A673 (cell line): ENCODE results near the gene SUPT5H.

Experiments used
- CTCF ChIP-seq: fragments of 300-800, 200-600 bp; sonication (generic); conservative IDR thresholded peaks from 2 replicates; pipeline ENCODE4 v1.5.1; 2017; ENCODE audit warnings: low read depth, mild to moderate bottlenecking, antibody characterized with exemption, low read length, moderate library complexity, mixed read lengths
- EZH2 ChIP-seq: fragments of 200-600 bp; sonication (generic); IDR thresholded peaks from 2 replicates; pipeline ENCODE4 v1.6.1; 2017; ENCODE audit warnings: borderline replicate concordance, low read depth, mild to moderate bottlenecking, mixed read lengths, antibody characterized with exemption, low read length; ENCODE audit not compliant: poor library complexity, severe bottlenecking

GRCh38 chr19:39520541-39521484 lies 75.4 kb downstream of the SUPT5H start:
- TF ChIP-seq CTCF (no peak), EZH2 (no peak)
